HepG2 (cell line): ENCODE results near the gene BRD3. TPM values are rescaled to one million over a fixed set of nuclear protein-coding genes. Genes with fewer than 3 reads are reported as not detected.

Source experiments
- ARNT ChIP-seq: fragments of 450-650 bp; IDR thresholded peaks from 2 replicates; pipeline ENCODE4 v1.6.1; 2017
- MEIS2 ChIP-seq: sonication (generic); formaldehyde crosslinking; IDR thresholded peaks from 2 replicates; pipeline ENCODE4 v1.9.0; 2021; ENCODE audit warnings: mild to moderate bottlenecking, missing genetic modification reagents
- MTF1 ChIP-seq: sonication (generic); formaldehyde crosslinking; IDR thresholded peaks from 2 replicates; pipeline ENCODE4 v1.5.0; 2020; ENCODE audit warnings: missing genetic modification reagents
- PRDM4 ChIP-seq: sonication (generic); formaldehyde crosslinking; IDR thresholded peaks from 2 replicates; pipeline ENCODE4 v1.9.0; 2021; ENCODE audit warnings: missing genetic modification reagents, borderline replicate concordance
- RFXANK ChIP-seq: IDR thresholded peaks from 2 replicates; pipeline ENCODE4 v1.6.1; 2016
- SALL2 ChIP-seq: sonication (generic); formaldehyde crosslinking; IDR thresholded peaks from 2 replicates; pipeline ENCODE4 v1.8.1; 2023; ENCODE audit warnings: mild to moderate bottlenecking, missing genetic modification reagents, inconsistent platforms
- TBP ChIP-seq: sonication (generic); formaldehyde crosslinking; IDR thresholded peaks from 2 replicates; pipeline ENCODE4 v1.5.0; 2020; ENCODE audit warnings: missing genetic modification reagents
- ZKSCAN8 ChIP-seq: IDR thresholded peaks from 2 replicates; pipeline ENCODE4 v1.6.1; 2016; ENCODE audit warnings: borderline replicate concordance, missing genetic modification reagents, missing compliant biosample characterization
- ZNF276 ChIP-seq: sonication (generic); formaldehyde crosslinking; IDR thresholded peaks from 2 replicates; pipeline ENCODE4 v1.4.0; 2020; ENCODE audit warnings: mild to moderate bottlenecking, low read depth, missing genetic modification reagents
- ZNF441 ChIP-seq: sonication (generic); formaldehyde crosslinking; IDR thresholded peaks from 2 replicates; pipeline ENCODE4 v1.7.0; 2021; ENCODE audit warnings: missing genetic modification reagents, borderline replicate concordance
- ZNF790 ChIP-seq: sonication (generic); formaldehyde crosslinking; IDR thresholded peaks from 2 replicates; pipeline ENCODE4 v1.8.0; 2022; ENCODE audit warnings: missing genetic modification reagents, mild to moderate bottlenecking, borderline replicate concordance
- polyA plus RNA-seq, 8 experiments: library from polyadenylated mRNA; depleted of rRNA in 3 of 8; stranded (reverse) in 7 of 8; unstranded in 1 of 8; fragments of >200 nt; fragmentation: Illumina TruSeq in 4 of 8; extraction: Trizol in 4 of 8; gene quantifications; 2 replicates each; pipeline versions ENCODE4 v1.2.1 to v1.2.3, GENCODE V29; 2011 to 2016; ENCODE audit warnings: low read depth in 4 of 8, missing spikeins in 1 of 8, mixed read lengths in 1 of 8; ENCODE audit not compliant: insufficient read depth in 1 of 8
- total RNA-seq, 5 experiments: library from RNA; depleted of rRNA; stranded (reverse); fragments of >200 nt; fragmentation: Illumina TruSeq; extraction: Trizol; gene quantifications; 2 replicates each; pipeline ENCODE4 v1.2.3, GENCODE V29; 2016; ENCODE audit warnings: low read depth in 1 of 5
- TF ChIP-seq, protein P1 (sequence below), 2 experiments: sonication (generic) in 1 of 2; formaldehyde crosslinking in 1 of 2; IDR thresholded peaks; 2 replicates each; pipeline versions ENCODE4 v1.4.0 to v1.6.1; 2016 to 2020; ENCODE audit warnings: borderline replicate concordance in 1 of 2, low read depth in 1 of 2, mild to moderate bottlenecking in 1 of 2, missing genetic modification reagents in 1 of 2
- TF ChIP-seq, protein P2 (sequence below): sonication (generic); formaldehyde crosslinking; IDR thresholded peaks from 2 replicates; pipeline ENCODE4 v1.4.0; 2020; ENCODE audit warnings: missing genetic modification reagents

The BRD3 gene
- total and polyA plus RNA-seq, 2 of the 13 experiments (the other 11 are each of a cell fraction or from before 2014, with no cell fraction given) = 5.9 to 12.9 TPM

DNA sequence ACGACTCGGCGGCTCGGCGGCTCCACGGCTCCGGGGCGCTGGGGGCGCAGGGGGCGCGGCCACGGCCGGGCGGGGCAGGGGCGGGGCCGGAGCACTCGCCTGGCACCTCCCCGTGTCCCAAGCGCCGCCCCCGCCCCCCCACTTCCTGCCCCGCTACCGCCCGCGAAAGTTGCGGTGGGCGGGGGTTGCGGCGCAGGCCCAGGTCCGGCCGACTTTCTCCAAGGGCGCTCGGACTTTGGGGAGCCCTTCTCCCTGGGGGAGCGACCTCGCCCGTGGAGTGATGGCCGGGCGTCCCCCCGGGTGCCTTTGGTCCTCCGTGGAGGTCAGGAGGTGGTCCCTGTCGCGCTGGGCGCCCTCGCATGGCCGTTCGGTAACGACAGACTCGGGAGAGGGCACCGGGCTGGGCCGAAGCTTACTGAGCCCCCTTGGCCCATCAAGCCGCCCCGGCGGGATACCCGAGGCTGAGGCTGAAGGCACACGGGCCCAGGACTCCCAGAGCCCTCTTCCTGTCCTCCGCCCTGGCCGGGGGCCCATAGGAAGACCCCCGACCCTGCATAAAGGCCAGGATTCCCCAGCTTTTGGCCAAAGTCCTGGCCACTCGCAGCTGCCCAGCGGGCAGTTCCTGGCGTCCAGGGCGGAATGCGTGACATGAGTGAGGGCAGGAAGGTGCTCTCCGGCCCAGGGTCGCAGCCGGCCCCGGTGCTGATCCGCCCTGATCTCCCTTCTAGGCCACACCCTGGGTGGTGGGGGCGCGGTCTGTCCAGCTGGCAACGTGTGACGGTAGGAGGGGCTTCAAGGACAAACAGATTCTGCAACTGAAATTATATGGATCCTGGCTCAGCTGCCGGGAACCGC lies 74.8 kb downstream of the BRD3 start (continued):
- no peak for TF ChIP-seq PRDM4 (CRISPR knock-in tag)
- TF ChIP-seq ZNF441 = 0 out of 2 replicates have a peak, but pooled peaks have one; percentile 21
- TF ChIP-seq ARNT = no peak
- peak; percentile 44; the same call in 1 of the 2 replicates for TF ChIP-seq ZKSCAN8 (CRISPR knock-in tag)
- TF ChIP-seq, protein P1, sequence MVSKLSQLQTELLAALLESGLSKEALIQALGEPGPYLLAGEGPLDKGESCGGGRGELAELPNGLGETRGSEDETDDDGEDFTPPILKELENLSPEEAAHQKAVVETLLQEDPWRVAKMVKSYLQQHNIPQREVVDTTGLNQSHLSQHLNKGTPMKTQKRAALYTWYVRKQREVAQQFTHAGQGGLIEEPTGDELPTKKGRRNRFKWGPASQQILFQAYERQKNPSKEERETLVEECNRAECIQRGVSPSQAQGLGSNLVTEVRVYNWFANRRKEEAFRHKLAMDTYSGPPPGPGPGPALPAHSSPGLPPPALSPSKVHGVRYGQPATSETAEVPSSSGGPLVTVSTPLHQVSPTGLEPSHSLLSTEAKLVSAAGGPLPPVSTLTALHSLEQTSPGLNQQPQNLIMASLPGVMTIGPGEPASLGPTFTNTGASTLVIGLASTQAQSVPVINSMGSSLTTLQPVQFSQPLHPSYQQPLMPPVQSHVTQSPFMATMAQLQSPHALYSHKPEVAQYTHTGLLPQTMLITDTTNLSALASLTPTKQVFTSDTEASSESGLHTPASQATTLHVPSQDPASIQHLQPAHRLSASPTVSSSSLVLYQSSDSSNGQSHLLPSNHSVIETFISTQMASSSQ (IDR thresholded peaks at IDR 0.05; ENCODE audit: low read depth) = no peak
- TF ChIP-seq, protein P1 (CRISPR knock-in tag; IDR thresholded peaks at IDR 0.05; ENCODE audit: borderline replicate concordance) = no peak
- peak; percentile 2; the same call in 1 of the 2 replicates for TF ChIP-seq SALL2 (CRISPR knock-in tag)
- TF ChIP-seq, protein P2, sequence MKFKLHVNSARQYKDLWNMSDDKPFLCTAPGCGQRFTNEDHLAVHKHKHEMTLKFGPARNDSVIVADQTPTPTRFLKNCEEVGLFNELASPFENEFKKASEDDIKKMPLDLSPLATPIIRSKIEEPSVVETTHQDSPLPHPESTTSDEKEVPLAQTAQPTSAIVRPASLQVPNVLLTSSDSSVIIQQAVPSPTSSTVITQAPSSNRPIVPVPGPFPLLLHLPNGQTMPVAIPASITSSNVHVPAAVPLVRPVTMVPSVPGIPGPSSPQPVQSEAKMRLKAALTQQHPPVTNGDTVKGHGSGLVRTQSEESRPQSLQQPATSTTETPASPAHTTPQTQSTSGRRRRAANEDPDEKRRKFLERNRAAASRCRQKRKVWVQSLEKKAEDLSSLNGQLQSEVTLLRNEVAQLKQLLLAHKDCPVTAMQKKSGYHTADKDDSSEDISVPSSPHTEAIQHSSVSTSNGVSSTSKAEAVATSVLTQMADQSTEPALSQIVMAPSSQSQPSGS (CRISPR knock-in tag) = no peak
- TF ChIP-seq RFXANK (CRISPR knock-in tag) = no peak
- no peak for TF ChIP-seq MTF1 (CRISPR knock-in tag)
- TF ChIP-seq TBP (CRISPR knock-in tag) = no peak
- TF ChIP-seq ZNF790 (CRISPR knock-in tag) = peak; percentile 38; the same call in 1 of the 2 replicates
- TF ChIP-seq MEIS2 (CRISPR knock-in tag) = no peak
- no peak for TF ChIP-seq ZNF276 (CRISPR knock-in tag)
